Measurements from ENCODE around the gene PBLD. TPM values are rescaled to one million over a fixed set of nuclear protein-coding genes. Genes with fewer than 3 reads are reported as not detected.

PBLD gene
- total RNA-seq, 1 experiment from 2014 or later = 11.7 TPM

DNA sequence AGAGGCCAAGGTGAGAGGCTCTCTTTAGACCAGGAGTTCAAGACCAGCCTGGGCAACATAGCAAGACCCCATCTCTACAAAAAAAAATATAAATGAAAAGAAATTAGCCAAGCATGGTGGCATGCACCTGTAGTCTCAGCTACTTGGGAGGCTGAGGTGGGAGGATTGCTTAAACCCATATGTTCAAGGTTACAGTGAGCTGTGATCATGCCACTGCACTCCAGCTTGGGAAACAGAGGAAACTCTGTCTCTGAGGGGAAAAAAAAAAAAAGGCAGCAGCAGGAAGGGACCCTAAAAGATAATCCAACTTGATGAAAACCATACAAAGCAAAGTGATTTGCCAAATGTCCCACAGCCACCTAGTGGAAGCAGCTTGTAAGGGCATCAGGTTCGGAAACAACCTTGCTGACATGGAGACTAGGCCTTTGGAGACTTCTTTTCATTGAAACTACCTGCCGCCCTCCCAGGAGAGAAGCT, 15.6 kb upstream of the PBLD start:
- no peak overlapping the region for H3K27ac ChIP-seq (ENCODE audit: low read length)
- H3K4me1 ChIP-seq (ENCODE audit: control insufficient read depth, insufficient read depth, low read length) = no peaks in the 10 kb centered on the region; the same call in 1 of the 2 replicates
- H3K4me3 ChIP-seq (ENCODE audit: low read depth in 2 of 2, low read length in 2 of 2) = no peak overlapping the region
- peaks cover 28% of the 10 kb centered on the region for H3K36me3 ChIP-seq (ENCODE audit: control insufficient read depth, insufficient read depth, low read length)
- H3K27me3 ChIP-seq (ENCODE audit: control insufficient read depth, insufficient read depth, low read length) = no peaks in the 10 kb centered on the region
- no TSS peak for BruUV-seq (replicated peaks)
- DNase-seq (ENCODE audit: low read depth, low spot score) (peak; percentile 58), ATAC-seq (peak; percentile 70)
- in situ Hi-C loops (cut with HindIII; ENCODE audit: low pct_unique_long_range_greater_than_20kb, low sequenced_read_pairs) (no loop called here), intact Hi-C loops (cut with micrococcal nuclease; ENCODE audit: unreplicated experiment) (no loop called here)
- ChIA-PET POLR2A (interaction anchor here (0.6 to 0.7 kb wide), 4 partner anchors 17 to 525 kb away, joined by 6 to 12 read pairs (median 8); partner anchors contain the start of gene HNRNPH3), CTCF (interaction anchor here (0.5 to 1.2 kb wide), 15 partner anchors 8 to 1096 kb away, joined by 3 to 11 read pairs (median 4); no protein-coding TSS in a partner anchor)
- TF ChIP-seq SIN3A (IDR thresholded peaks at IDR 0.05; ENCODE audit: borderline replicate concordance, insufficient read depth, low read depth, low read length) = no peak
- TF ChIP-seq, protein P1, sequence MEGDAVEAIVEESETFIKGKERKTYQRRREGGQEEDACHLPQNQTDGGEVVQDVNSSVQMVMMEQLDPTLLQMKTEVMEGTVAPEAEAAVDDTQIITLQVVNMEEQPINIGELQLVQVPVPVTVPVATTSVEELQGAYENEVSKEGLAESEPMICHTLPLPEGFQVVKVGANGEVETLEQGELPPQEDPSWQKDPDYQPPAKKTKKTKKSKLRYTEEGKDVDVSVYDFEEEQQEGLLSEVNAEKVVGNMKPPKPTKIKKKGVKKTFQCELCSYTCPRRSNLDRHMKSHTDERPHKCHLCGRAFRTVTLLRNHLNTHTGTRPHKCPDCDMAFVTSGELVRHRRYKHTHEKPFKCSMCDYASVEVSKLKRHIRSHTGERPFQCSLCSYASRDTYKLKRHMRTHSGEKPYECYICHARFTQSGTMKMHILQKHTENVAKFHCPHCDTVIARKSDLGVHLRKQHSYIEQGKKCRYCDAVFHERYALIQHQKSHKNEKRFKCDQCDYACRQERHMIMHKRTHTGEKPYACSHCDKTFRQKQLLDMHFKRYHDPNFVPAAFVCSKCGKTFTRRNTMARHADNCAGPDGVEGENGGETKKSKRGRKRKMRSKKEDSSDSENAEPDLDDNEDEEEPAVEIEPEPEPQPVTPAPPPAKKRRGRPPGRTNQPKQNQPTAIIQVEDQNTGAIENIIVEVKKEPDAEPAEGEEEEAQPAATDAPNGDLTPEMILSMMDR (IDR thresholded peaks at IDR 0.05) = peak; percentile 95
- no peaks in the 10 kb centered on the region for H3K9me3 ChIP-seq (ENCODE audit: control insufficient read depth, insufficient read depth, low read depth, low read length)

DNA sequence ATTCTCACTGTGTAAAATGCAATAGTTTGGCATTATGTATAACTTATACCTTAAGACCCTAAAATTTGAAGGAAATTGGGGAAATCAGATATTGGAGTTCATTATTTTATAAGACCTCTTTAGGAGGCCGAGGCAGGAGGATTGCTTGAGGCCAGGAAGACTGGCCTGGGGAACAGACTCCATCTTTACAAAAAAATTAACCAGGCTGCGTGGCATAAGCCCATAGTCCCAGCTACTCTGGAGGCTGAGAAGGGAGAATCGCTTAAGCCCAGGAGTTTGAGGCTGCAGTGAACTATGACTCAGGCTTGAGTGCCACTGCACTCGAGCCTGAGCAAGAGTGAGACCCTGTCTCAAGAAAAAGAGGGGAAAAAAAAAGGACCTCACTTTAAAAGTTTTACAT, 14.0 kb upstream of the PBLD start:
- in situ Hi-C loops (cut with HindIII; ENCODE audit: low pct_unique_long_range_greater_than_20kb, low sequenced_read_pairs) (no loop called here), intact Hi-C loops (cut with micrococcal nuclease; ENCODE audit: unreplicated experiment) (no loop called here)
- peaks cover 43% of the 10 kb centered on the region for H3K36me3 ChIP-seq (ENCODE audit: control insufficient read depth, insufficient read depth, low read length)
- no peaks in the 10 kb centered on the region; the same call in 1 of the 2 replicates for H3K4me1 ChIP-seq (ENCODE audit: control insufficient read depth, insufficient read depth, low read length)
- no TSS peak for BruUV-seq (replicated peaks)
- ChIA-PET CTCF (no interaction called here), POLR2A (no interaction called here)
- no peak overlapping the region for H3K4me3 ChIP-seq (ENCODE audit: low read depth in 2 of 2, low read length in 2 of 2)
- no peaks in the 10 kb centered on the region for H3K9me3 ChIP-seq (ENCODE audit: control insufficient read depth, insufficient read depth, low read depth, low read length)
- peak; percentile 39; the same call in 1 of the 2 replicates for ATAC-seq
- no peak for DNase-seq (ENCODE audit: low read depth, low spot score)
- TF ChIP-seq, protein P1 (IDR thresholded peaks at IDR 0.05) = no peak
- TF ChIP-seq, protein P2, sequence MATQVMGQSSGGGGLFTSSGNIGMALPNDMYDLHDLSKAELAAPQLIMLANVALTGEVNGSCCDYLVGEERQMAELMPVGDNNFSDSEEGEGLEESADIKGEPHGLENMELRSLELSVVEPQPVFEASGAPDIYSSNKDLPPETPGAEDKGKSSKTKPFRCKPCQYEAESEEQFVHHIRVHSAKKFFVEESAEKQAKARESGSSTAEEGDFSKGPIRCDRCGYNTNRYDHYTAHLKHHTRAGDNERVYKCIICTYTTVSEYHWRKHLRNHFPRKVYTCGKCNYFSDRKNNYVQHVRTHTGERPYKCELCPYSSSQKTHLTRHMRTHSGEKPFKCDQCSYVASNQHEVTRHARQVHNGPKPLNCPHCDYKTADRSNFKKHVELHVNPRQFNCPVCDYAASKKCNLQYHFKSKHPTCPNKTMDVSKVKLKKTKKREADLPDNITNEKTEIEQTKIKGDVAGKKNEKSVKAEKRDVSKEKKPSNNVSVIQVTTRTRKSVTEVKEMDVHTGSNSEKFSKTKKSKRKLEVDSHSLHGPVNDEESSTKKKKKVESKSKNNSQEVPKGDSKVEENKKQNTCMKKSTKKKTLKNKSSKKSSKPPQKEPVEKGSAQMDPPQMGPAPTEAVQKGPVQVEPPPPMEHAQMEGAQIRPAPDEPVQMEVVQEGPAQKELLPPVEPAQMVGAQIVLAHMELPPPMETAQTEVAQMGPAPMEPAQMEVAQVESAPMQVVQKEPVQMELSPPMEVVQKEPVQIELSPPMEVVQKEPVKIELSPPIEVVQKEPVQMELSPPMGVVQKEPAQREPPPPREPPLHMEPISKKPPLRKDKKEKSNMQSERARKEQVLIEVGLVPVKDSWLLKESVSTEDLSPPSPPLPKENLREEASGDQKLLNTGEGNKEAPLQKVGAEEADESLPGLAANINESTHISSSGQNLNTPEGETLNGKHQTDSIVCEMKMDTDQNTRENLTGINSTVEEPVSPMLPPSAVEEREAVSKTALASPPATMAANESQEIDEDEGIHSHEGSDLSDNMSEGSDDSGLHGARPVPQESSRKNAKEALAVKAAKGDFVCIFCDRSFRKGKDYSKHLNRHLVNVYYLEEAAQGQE (IDR thresholded peaks at IDR 0.05; ENCODE audit: insufficient read depth in 1 of 2, low read depth in 2 of 2, low read length in 1 of 2) = no peak
- no peak for TF ChIP-seq SIN3A (IDR thresholded peaks at IDR 0.05; ENCODE audit: borderline replicate concordance, insufficient read depth, low read depth, low read length)
- no peak; the same call in 1 of the 2 replicates for TF ChIP-seq POLR2AphosphoS5 (IDR thresholded peaks at IDR 0.05; ENCODE audit: low read depth, low read length)
- no peak for TF ChIP-seq TCF7L2 (IDR thresholded peaks at IDR 0.05; ENCODE audit: low read depth, low read length)
- no peak overlapping the region for H3K27ac ChIP-seq (ENCODE audit: low read length)
- no peaks in the 10 kb centered on the region for H3K27me3 ChIP-seq (ENCODE audit: control insufficient read depth, insufficient read depth, low read length)

Measured in Panc1 (cell line).